ENCODE measurements around the gene NCAM2. TPM values are rescaled to one million over a fixed set of nuclear protein-coding genes. Genes with fewer than 3 reads are reported as not detected.
A peak's percentile ranks its signal among the peaks of the same experiment; 100 is the strongest.

Gene NCAM2
- total RNA-seq = not detected

GRCh38 chr21:20997636-20998455, at the start of gene NCAM2:
NCAM2 (plus strand) TSS chr21:20998409.
- CTCF ChIA-PET = interaction anchor here (0.8 to 1.2 kb wide), 2 partner anchors 85 to 103 kb away, joined by 3 read pairs; no protein-coding TSS in a partner anchor
- intact Hi-C loops (cut with micrococcal nuclease) = no loop called here
- Mint-ChIP-seq H3K36me3 (ENCODE audit: low read depth) (no peaks in the 10 kb centered on the region), H3K4me1 (ENCODE audit: low read depth) (peaks cover 12% of the 10 kb centered on the region), H3K4me3 (peak within 1 kb of the TSS; percentile 67), H3K27ac (no peak within 1 kb of the TSS), H3K9me3 (no peaks in the 10 kb centered on the region), H3K27me3 (ENCODE audit: low read depth) (peaks cover 33% of the 10 kb centered on the region)
- peak; percentile 60 for DNase-seq

GRCh38 chr21:20949884-20950283, 48.3 kb upstream of the NCAM2 start:
- Mint-ChIP-seq H3K27me3 (ENCODE audit: low read depth) (no peaks in the 10 kb centered on the region), H3K36me3 (ENCODE audit: low read depth) (no peaks in the 10 kb centered on the region), H3K4me1 (ENCODE audit: low read depth) (no peaks in the 10 kb centered on the region), H3K9me3 (no peaks in the 10 kb centered on the region), H3K27ac (no peak overlapping the region), H3K4me3 (no peak overlapping the region)
- no peak for DNase-seq
- CTCF ChIA-PET = no interaction called here
- intact Hi-C loops (cut with micrococcal nuclease) = no loop called here

- CTCF ChIA-PET = no interaction called here
- DNase-seq = no peak
- H3K27ac Mint-ChIP-seq = no peak overlapping the region
- no peaks in the 10 kb centered on the region for H3K9me3 Mint-ChIP-seq
- H3K4me1 Mint-ChIP-seq (ENCODE audit: low read depth) = no peaks in the 10 kb centered on the region
- intact Hi-C loops (cut with micrococcal nuclease) = no loop called here
- no peak overlapping the region for H3K4me3 Mint-ChIP-seq
- no peaks in the 10 kb centered on the region for H3K36me3 Mint-ChIP-seq (ENCODE audit: low read depth)
- H3K27me3 Mint-ChIP-seq (ENCODE audit: low read depth) = no peaks in the 10 kb centered on the region
Observed at GRCh38 chr21:20965816-20966215, 32.4 kb upstream of the NCAM2 start.

GRCh38 chr21:20968391-20968790, 29.8 kb upstream of the NCAM2 start:
- Mint-ChIP-seq H3K27me3 (ENCODE audit: low read depth) (no peaks in the 10 kb centered on the region), H3K4me3 (no peak overlapping the region), H3K9me3 (no peaks in the 10 kb centered on the region), H3K4me1 (ENCODE audit: low read depth) (no peaks in the 10 kb centered on the region), H3K27ac (no peak overlapping the region), H3K36me3 (ENCODE audit: low read depth) (no peaks in the 10 kb centered on the region)
- DNase-seq = no peak
- CTCF ChIA-PET = no interaction called here
- intact Hi-C loops (cut with micrococcal nuclease) = no loop called here

GRCh38 chr21:20970691-20971090, 27.5 kb upstream of the NCAM2 start:
- H3K4me3 Mint-ChIP-seq = no peak overlapping the region
- H3K36me3 Mint-ChIP-seq (ENCODE audit: low read depth) = no peaks in the 10 kb centered on the region
- H3K9me3 Mint-ChIP-seq = no peaks in the 10 kb centered on the region
- H3K4me1 Mint-ChIP-seq (ENCODE audit: low read depth) = no peaks in the 10 kb centered on the region
- DNase-seq = no peak
- CTCF ChIA-PET = interaction anchor here (1.4 kb wide), 1 partner anchor 8 kb away, joined by 5 read pairs; no protein-coding TSS in a partner anchor
- no peak overlapping the region for H3K27ac Mint-ChIP-seq
- no peaks in the 10 kb centered on the region for H3K27me3 Mint-ChIP-seq (ENCODE audit: low read depth)
- intact Hi-C loops (cut with micrococcal nuclease) = no loop called here

GRCh38 chr21:20971296-20971921, 26.8 kb upstream of the NCAM2 start:
- Mint-ChIP-seq H3K27ac (no peak overlapping the region), H3K4me1 (ENCODE audit: low read depth) (no peaks in the 10 kb centered on the region), H3K9me3 (no peaks in the 10 kb centered on the region), H3K36me3 (ENCODE audit: low read depth) (no peaks in the 10 kb centered on the region), H3K27me3 (ENCODE audit: low read depth) (no peaks in the 10 kb centered on the region), H3K4me3 (no peak overlapping the region)
- intact Hi-C loops (cut with micrococcal nuclease) = no loop called here
- peak; percentile 54 for DNase-seq
- CTCF ChIA-PET = interaction anchor here (1.4 kb wide), 1 partner anchor 9 kb away, joined by 5 read pairs; no protein-coding TSS in a partner anchor

GRCh38 chr21:20994790-20995189, 3.4 kb upstream of the NCAM2 start:
- no peak for DNase-seq
- H3K4me1 Mint-ChIP-seq (ENCODE audit: low read depth) = peaks cover 12% of the 10 kb centered on the region
- CTCF ChIA-PET = no interaction called here
- H3K9me3 Mint-ChIP-seq = no peaks in the 10 kb centered on the region
- no peak overlapping the region for H3K27ac Mint-ChIP-seq
- no peaks in the 10 kb centered on the region for H3K36me3 Mint-ChIP-seq (ENCODE audit: low read depth)
- intact Hi-C loops (cut with micrococcal nuclease) = no loop called here
- H3K4me3 Mint-ChIP-seq = no peak overlapping the region
- H3K27me3 Mint-ChIP-seq (ENCODE audit: low read depth) = peaks cover 19% of the 10 kb centered on the region

GRCh38 chr21:20996421-20997310, 1.5 kb upstream of the NCAM2 start:
- CTCF ChIA-PET = interaction anchor here (0.7 kb wide), 2 partner anchors 15 to 25 kb away, joined by 4 to 6 read pairs; no protein-coding TSS in a partner anchor
- Mint-ChIP-seq H3K27me3 (ENCODE audit: low read depth) (peaks cover 29% of the 10 kb centered on the region), H3K4me3 (no peak overlapping the region), H3K4me1 (ENCODE audit: low read depth) (peaks cover 12% of the 10 kb centered on the region), H3K9me3 (no peaks in the 10 kb centered on the region), H3K27ac (no peak overlapping the region), H3K36me3 (ENCODE audit: low read depth) (no peaks in the 10 kb centered on the region)
- no peak for DNase-seq
- intact Hi-C loops (cut with micrococcal nuclease) = no loop called here

- CTCF ChIA-PET = interaction anchor here (0.7 kb wide), 2 partner anchors 15 to 24 kb away, joined by 4 to 6 read pairs; no protein-coding TSS in a partner anchor
- peak overlapping the region; percentile 52 for H3K4me3 Mint-ChIP-seq
- no peaks in the 10 kb centered on the region for H3K9me3 Mint-ChIP-seq
- no peak overlapping the region for H3K27ac Mint-ChIP-seq
- peaks cover 12% of the 10 kb centered on the region for H3K4me1 Mint-ChIP-seq (ENCODE audit: low read depth)
- no peaks in the 10 kb centered on the region for H3K36me3 Mint-ChIP-seq (ENCODE audit: low read depth)
- intact Hi-C loops (cut with micrococcal nuclease) = no loop called here
- peaks cover 33% of the 10 kb centered on the region for H3K27me3 Mint-ChIP-seq (ENCODE audit: low read depth)
- peak; percentile 3 for DNase-seq
Observed at GRCh38 chr21:20997311-20997635, 936 bp upstream of the NCAM2 start.

- DNase-seq = no peak
- CTCF ChIA-PET = interaction anchor here (0.8 to 1.2 kb wide), 2 partner anchors 85 to 103 kb away, joined by 3 read pairs; no protein-coding TSS in a partner anchor
Observed at GRCh38 chr21:20998456-20998789, 214 bp downstream of the NCAM2 start.

GRCh38 chr21:20998886-20999285, 677 bp downstream of the NCAM2 start:
- intact Hi-C loops (cut with micrococcal nuclease) = loop anchor here (1.0 kb wide), 4 partner anchors 103 to 1793 kb away; no protein-coding TSS in a partner anchor
- H3K27ac Mint-ChIP-seq = no peak overlapping the region
- CTCF ChIA-PET = interaction anchor here (0.8 to 1.2 kb wide), 3 partner anchors 11 to 102 kb away, joined by 3 to 4 read pairs (median 3); no protein-coding TSS in a partner anchor
- H3K4me3 Mint-ChIP-seq = peak overlapping the region; percentile 67
- H3K36me3 Mint-ChIP-seq (ENCODE audit: low read depth) = no peaks in the 10 kb centered on the region
- DNase-seq = no peak
- no peaks in the 10 kb centered on the region for H3K9me3 Mint-ChIP-seq
- peaks cover 33% of the 10 kb centered on the region for H3K27me3 Mint-ChIP-seq (ENCODE audit: low read depth)
- peaks cover 12% of the 10 kb centered on the region for H3K4me1 Mint-ChIP-seq (ENCODE audit: low read depth)

More at GRCh38 chr21:20998456-20998789, 214 bp downstream of the NCAM2 start:
- Mint-ChIP-seq H3K4me1 (ENCODE audit: low read depth) (peaks cover 12% of the 10 kb centered on the region), H3K36me3 (ENCODE audit: low read depth) (no peaks in the 10 kb centered on the region), H3K4me3 (peak overlapping the region; percentile 67), H3K9me3 (no peaks in the 10 kb centered on the region), H3K27ac (no peak overlapping the region), H3K27me3 (ENCODE audit: low read depth) (peaks cover 33% of the 10 kb centered on the region)
- intact Hi-C loops (cut with micrococcal nuclease) = no loop called here

GRCh38 chr21:20999659-21000058, 1.4 kb downstream of the NCAM2 start:
- Mint-ChIP-seq H3K36me3 (ENCODE audit: low read depth) (no peaks in the 10 kb centered on the region), H3K27me3 (ENCODE audit: low read depth) (peaks cover 34% of the 10 kb centered on the region), H3K4me3 (no peak overlapping the region), H3K27ac (no peak overlapping the region), H3K9me3 (no peaks in the 10 kb centered on the region), H3K4me1 (ENCODE audit: low read depth) (peaks cover 12% of the 10 kb centered on the region)
- CTCF ChIA-PET = interaction anchor here (0.9 kb wide), 1 partner anchor 11 kb away, joined by 4 read pairs; no protein-coding TSS in a partner anchor
- peak; percentile 60 for DNase-seq
- intact Hi-C loops (cut with micrococcal nuclease) = loop anchor here (1.0 to 10.0 kb wide), 5 partner anchors 103 to 1793 kb away; no protein-coding TSS in a partner anchor
